ENCODE measurements around the gene LSAMP. TPM values are rescaled to one million over a fixed set of nuclear protein-coding genes. Genes with fewer than 3 reads are reported as not detected.

The LSAMP gene
- total RNA-seq, 4 donors from 2014 or later = 0.30 to 5.5 (median 1.4) TPM

GRCh38 chr3:116020989-116021388 lies 424.3 kb downstream of the LSAMP start:
- no peaks in the 10 kb centered on the region for H3K4me1 ChIP-seq
- DNase-seq = no peak
- intact Hi-C loops (cut with DNase I) = no loop called here
- H3K27ac ChIP-seq = no peak overlapping the region
- no peaks in the 10 kb centered on the region for H3K9me3 ChIP-seq
- H3K27me3 ChIP-seq = no peaks in the 10 kb centered on the region
- H3K4me3 ChIP-seq = no peak overlapping the region
- no peaks in the 10 kb centered on the region for H3K36me3 ChIP-seq
- 71 to 75% methylated on average over 1 of the region's 1 CpG for WGBS, 2 donors
- TF ChIP-seq CTCF (IDR thresholded peaks at IDR 0.05) (no peak), POLR2A (IDR thresholded peaks at IDR 0.05) (no peak)

GRCh38 chr3:116020495-116020894 lies 424.8 kb downstream of the LSAMP start:
- intact Hi-C loops (cut with DNase I) = no loop called here
- no peak for DNase-seq
- Histone ChIP-seq H3K9me3 (no peaks in the 10 kb centered on the region), H3K4me1 (no peaks in the 10 kb centered on the region), H3K36me3 (no peaks in the 10 kb centered on the region), H3K27me3 (no peaks in the 10 kb centered on the region), H3K4me3 (no peak overlapping the region), H3K27ac (no peak overlapping the region)
- WGBS, 2 donors = 46 to 68% methylated on average over 4 of the region's 4 CpGs
- TF ChIP-seq CTCF (IDR thresholded peaks at IDR 0.05) (no peak), POLR2A (IDR thresholded peaks at IDR 0.05) (no peak)

GRCh38 chr3:116019254-116019763 lies 426.0 kb downstream of the LSAMP start:
- Histone ChIP-seq H3K27me3 (no peaks in the 10 kb centered on the region), H3K36me3 (no peaks in the 10 kb centered on the region), H3K9me3 (no peaks in the 10 kb centered on the region), H3K4me1 (no peaks in the 10 kb centered on the region), H3K4me3 (no peak overlapping the region), H3K27ac (no peak overlapping the region)
- WGBS, 2 donors = 66 to 94% methylated on average over 4 of the region's 4 CpGs
- no peak for DNase-seq
- intact Hi-C loops (cut with DNase I) = no loop called here
- TF ChIP-seq POLR2A (IDR thresholded peaks at IDR 0.05) (no peak), CTCF (IDR thresholded peaks at IDR 0.05) (no peak)

GRCh38 chr3:116018646-116019045 lies 426.6 kb downstream of the LSAMP start:
- no peak for DNase-seq
- no peaks in the 10 kb centered on the region for H3K4me1 ChIP-seq
- H3K27ac ChIP-seq = no peak overlapping the region
- whole genome bisulfite sequencing, 2 donors = 95 to 96% methylated on average over 1 of the region's 1 CpG
- no peaks in the 10 kb centered on the region for H3K9me3 ChIP-seq
- H3K27me3 ChIP-seq = no peaks in the 10 kb centered on the region
- no peaks in the 10 kb centered on the region for H3K36me3 ChIP-seq
- no peak overlapping the region for H3K4me3 ChIP-seq
- intact Hi-C loops (cut with DNase I) = no loop called here
- TF ChIP-seq CTCF (IDR thresholded peaks at IDR 0.05) = no peak
- TF ChIP-seq POLR2A (IDR thresholded peaks at IDR 0.05) = no peak

- Histone ChIP-seq H3K4me1 (no peaks in the 10 kb centered on the region), H3K36me3 (no peaks in the 10 kb centered on the region), H3K9me3 (no peaks in the 10 kb centered on the region), H3K27ac (no peak overlapping the region), H3K4me3 (no peak overlapping the region), H3K27me3 (no peaks in the 10 kb centered on the region)
- intact Hi-C loops (cut with DNase I) = no loop called here
- no peak for TF ChIP-seq POLR2A (IDR thresholded peaks at IDR 0.05)
- TF ChIP-seq CTCF (IDR thresholded peaks at IDR 0.05) = no peak
- 59 to 60% methylated on average over 2 of the region's 2 CpGs for WGBS, 2 donors
- DNase-seq = no peak
These were observed 429.4 kb downstream of the LSAMP start for GRCh38 chr3:116015931-116016330.

All from esophagus squamous epithelium (tissue), 5 donors.